Erythroblast (primary cell): Measurements from ENCODE around the gene SNCB.

ENCODE experiments used
- DNase-seq, 2 experiments: peaks; one replicate each; lab custom pipeline; 2025; lab: John Stamatoyannopoulos, UW
- GATA1 ChIP-seq: IDR thresholded peaks from 2 replicates; pipeline ENCODE4 v1.6.1; 2011; ENCODE audit warnings: low read depth, mild to moderate bottlenecking, control low read depth, low read length, moderate library complexity
- POLR2A ChIP-seq: IDR thresholded peaks from 2 replicates; pipeline ENCODE4 v1.6.1; 2011; ENCODE audit warnings: mild to moderate bottlenecking, low read length

Gene SNCB

DNA sequence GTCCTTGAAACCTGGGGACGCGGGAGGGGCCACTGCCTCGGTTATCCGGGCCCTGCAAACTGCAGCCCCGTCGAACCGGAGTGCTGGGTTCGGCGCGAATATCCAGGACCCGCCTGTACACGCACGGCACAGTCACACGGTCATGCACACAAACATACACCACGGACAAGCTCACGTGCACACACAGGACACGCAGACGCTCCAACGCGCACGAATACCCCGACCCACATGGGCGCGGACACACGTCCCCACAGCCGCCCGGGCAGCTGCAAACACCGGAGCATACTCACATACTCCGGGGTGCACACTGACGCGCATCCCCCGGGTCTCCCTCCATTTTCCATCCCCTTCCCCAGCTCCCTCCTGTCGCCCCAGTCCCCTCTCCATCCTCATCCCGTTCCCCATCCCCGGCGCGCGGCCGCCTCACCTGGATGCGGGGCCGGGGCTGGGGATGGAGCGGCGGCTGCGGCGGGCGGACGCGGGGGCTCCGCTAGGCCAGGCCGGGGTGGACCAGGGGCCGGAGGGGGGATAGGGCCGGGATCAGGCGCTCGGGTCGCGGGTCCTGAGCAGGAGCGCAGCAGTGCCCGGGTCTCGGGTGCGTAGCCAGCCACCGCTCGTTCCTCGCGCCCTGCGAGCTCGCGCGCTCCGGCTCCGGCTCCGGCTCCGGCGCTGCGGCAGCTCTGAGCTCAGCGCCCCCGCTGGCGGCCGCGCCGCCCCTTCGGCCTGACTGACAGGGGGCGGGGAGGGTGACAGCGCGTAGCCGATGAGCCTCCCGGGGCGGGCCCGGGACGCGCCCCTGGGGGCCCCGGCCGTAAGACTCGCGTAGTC, at the start of gene SNCB, which contains the start of gene EIF4E1B:
Gene SNCB, minus strand, starts transcription at position 682 of the 828 bp plus-strand sequence. CDS start 880 bp downstream, outside the sequence.
Gene EIF4E1B, plus strand, starts transcription at position 823 of the 828 bp plus-strand sequence. CDS start 12,113 bp downstream, outside the sequence.
- DNase-seq, result peak; percentile 48 to 52
- no peak for TF ChIP-seq POLR2A
- TF ChIP-seq GATA1, result no peak

DNA sequence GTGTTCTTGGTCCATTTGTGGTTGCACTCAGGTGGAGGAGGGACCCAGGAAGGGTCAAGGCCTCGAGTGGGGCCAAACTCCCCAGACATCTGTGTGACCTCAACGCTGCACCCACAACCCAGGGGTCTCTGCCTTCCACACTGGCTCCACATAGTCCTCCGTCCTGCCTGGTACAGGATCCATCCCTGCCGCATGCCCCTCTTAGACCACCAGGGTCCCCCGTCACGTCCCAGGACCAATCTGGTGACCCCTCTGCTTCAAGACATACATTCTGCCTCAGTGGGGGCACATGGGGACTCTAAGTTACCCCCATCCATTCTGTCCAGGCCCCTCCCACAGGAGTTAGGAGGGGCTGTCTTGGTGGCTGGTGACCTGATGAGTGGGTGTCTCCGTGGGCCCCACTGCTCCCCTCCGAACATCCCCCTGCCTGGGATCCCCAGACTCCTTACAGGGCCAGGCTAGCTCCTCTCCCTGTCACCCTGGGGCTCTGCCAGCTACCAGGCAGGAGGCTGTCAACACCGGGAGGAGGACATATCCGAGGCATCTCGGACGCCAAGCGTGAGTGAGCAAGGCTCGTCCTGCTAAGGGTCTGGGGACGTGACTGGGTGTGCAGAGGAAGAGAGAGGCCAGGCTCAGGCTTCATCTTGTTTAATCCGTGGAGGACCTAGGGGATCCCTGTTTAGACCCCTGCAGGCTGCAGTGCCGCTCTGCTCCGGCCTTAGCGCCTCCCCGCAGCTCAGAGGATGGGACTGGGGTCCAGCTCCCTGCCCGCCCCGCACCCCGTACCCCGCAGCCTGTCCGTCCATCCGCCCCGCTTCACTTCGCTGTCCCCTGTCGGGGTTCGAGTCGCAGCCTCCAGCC, 49.3 kb upstream of the SNCB start:
- DNase-seq, result no peak
- no peak for TF ChIP-seq POLR2A
- TF ChIP-seq GATA1, result no peak

DNA sequence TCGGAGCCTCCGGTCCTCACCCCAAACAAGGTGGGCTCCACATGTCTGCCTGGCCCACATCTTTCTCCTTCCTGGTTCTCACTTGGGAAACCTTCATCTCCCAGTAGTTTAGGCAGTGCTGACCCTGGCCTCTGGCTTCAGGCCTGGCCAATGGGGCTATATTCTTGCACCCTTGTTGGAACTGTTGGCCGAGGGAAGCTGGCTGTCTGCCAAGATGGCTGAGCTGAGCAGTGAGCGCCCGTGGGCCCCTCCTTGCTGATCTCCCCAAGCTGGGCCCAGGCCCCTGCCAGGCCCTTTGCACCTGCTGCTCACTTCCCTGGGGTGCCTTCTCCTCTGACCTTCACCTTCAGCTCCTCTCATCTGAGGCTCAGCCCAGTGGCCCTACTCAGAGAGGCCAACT, 48.2 kb upstream of the SNCB start:
- TF ChIP-seq GATA1 (no peak), POLR2A (no peak)

DNA sequence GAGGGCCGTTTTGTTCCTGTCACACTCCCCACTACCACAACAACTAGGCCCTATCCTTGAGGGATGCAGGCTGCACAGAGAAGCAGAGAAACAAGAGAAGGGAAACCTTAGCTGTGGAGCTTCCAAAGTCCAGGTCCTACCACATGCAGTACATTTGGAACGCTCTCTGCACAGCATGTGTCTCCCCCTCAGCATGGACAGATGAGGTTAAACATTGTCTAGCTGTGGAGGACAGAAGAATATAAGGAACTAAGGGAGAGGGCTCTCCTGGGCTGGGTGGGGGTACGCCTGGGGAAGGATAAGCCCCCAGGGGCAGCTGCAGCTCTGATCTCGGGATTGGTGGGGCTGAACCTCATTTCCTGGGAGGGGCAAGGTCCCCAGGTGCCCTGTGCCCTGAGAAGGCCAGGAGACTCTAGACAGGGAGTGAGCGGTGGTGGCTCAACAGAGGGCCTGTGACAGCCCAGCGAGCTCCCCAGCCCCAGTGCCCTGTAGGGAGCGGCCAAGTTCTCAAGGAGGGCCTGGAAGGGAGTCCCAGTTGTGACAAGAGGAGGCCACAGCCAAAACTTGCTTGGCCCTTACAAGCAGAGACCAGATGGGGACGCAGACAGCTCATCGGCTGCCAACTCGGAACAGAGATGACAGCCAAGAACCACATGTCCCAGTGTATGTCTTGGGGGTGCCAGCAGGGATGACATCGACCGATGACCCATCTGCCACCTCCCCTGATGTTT, 47.0 kb upstream of the SNCB start:
- no peak for TF ChIP-seq POLR2A
- no peak for TF ChIP-seq GATA1
- DNase-seq, result no peak

More for the DNA sequence above, 48.2 kb upstream of the SNCB start:
- no peak for DNase-seq

DNA sequence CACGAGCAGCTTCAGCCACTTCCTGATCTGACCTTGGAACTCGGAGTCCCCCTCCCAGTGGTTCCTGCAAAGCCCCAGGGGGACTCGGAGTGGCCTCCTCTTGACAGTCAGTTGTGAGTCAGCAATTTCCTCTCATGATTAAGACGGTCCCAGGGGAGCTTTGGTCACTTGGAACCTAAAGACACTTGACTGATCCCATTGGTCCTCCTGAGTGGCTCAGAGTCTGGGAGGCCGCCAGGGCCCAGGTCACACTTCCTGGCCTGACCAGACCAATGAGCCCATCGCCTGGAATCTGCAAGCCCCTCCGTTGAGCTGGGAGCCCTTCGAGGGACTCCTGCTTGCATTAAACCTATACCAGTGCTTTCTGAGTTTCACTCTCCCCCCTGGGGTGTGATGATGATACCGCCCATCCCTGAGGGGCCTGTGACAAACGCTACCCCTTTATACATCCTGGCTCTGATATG, 46.1 kb upstream of the SNCB start:
- TF ChIP-seq GATA1 (no peak), POLR2A (no peak)
- DNase-seq, result peak in 1 of 2 experiments; percentile 12

DNA sequence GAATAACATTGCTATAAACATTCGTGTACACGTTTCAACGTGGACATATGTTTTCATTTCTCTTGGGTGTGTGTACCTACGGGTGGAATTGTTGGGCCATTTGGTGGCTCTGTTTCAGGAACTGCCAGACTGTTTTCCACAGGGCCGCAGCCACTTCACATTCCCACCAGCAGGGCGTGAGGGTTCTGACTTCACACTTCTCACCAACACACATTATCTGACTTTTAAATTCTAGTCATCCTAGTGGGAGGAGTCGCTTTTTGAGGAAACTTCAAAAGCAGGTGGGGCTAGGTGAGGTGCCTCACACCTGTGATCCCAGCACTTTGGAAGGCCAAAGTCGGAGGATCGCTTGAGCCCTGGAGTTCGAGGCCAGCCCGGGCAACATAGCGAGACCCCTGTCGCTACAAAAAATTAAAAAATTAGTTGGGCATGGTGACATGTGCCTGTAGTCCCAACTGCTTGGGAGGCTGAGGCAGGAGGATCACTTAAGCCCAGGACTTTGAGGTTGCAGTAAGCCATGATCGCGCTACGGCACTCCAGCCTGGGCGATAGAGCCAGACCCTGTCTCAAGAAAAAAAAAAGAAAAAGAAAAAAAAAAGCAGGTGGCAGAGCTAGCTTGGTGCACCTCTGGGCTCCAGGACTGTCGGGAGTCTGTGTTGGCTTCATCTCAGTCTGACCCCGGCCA, 45.5 kb upstream of the SNCB start:
- TF ChIP-seq POLR2A (no peak), GATA1 (no peak)
- peak in 1 of 2 experiments; percentile 15 for DNase-seq

DNA sequence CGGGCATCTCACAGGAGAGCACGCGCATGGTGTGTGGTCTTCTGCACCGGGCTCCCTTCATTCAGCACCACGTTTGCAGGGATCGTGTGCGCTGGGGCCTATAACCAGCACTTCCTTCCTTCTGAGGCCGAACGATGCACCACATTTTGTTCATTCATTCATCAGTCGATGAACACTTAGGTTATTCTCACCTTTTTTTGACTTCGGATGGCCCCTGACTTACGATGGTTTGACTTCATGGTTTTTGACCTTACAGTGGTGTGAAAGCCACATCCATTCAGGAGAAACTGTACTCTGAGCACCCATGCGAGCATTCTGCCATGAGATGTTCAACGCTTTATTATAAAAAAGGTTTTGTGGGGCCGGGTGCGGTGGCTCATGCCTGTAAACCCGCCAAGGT, 44.5 kb upstream of the SNCB start:
- no peak for DNase-seq
- no peak for TF ChIP-seq GATA1
- TF ChIP-seq POLR2A, result no peak

DNA sequence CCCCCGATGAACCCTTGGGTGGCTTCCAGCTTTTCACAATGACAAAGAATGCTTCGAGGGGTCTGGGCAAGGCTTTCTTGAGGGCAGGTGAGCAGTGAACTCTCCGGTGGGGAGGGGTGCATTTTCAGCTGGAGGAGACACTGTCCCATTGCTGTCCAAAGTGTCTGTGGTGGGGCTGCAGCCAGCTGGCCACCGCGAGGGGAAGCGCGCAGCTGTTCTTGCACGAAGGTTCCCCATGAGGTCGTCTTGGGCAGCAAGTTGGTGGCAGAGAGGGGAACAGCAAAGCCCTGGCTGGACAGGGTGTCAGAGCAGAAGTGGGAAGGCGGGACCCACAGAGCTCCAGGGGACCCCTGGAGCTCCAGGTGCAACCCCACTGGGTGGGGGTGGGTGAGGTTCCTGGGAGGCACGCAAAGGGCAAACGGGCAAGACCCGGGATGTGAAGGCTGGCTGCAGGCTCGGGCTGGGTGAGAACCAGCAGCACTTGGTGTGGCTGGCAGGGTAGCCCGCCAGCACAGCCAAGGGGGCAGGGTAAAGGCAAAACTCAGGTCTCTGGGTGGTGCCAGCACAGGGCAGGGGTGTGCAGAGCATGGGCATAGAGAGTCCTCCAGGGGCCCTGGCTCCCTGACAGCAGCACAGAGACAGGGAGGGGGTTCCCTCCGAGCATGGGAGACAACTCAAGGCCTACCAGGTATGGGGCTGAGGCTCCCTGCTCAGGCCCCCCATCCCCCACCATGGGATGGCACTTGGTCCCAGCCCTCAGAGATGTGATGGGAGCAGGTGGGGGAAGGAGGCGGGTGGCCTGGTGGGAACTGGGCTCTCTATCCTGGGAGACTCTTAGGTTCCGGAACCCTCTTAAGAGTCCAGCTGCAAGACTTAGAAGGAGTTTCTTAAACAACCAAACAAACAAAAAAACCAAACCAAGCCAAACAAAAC, 43.6 kb upstream of the SNCB start:
- no peak for DNase-seq
- no peak for TF ChIP-seq GATA1

DNA sequence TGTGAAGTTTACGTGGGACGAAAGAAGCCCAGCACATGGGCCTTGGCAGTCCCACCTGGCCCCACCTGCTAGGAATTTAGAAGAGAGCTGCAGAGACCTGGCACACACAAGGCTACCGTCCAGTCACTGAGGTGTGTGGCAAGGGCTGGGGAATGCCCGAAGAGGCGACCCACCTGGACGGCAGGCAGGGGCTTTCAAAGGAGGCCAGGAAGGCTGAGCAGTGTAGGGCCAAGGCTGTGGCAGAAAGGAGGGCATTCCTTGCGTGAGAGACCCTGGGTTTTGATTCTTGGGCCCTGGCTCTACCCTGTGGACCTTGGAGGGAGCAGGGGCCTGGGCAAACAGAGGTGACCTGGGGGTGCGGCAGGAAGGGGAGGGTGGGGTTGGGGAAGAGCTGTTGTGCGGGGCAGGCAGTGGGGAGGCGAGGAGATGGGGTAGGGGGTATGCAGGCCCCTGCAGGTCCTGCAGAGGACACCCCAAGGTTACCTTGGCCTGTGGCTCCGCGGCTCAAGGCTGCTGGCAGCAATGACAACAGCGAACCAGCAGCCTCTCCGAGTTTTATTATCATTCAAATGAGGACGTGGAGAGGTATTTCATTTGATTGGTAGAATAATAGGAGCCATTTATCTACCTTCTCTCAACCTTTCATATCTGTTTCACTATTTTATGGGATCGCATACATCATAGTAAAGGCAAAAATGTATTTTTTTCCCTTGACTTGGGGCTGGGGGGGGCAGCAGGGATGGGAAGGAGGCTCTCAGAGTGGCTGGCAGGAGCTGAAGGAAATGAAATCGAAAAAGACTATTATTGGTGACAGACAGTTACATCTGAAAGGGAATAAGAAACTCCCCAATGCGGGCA, 41.8 kb upstream of the SNCB start:
- TF ChIP-seq GATA1 (no peak), POLR2A (no peak)
- DNase-seq, result no peak

DNA sequence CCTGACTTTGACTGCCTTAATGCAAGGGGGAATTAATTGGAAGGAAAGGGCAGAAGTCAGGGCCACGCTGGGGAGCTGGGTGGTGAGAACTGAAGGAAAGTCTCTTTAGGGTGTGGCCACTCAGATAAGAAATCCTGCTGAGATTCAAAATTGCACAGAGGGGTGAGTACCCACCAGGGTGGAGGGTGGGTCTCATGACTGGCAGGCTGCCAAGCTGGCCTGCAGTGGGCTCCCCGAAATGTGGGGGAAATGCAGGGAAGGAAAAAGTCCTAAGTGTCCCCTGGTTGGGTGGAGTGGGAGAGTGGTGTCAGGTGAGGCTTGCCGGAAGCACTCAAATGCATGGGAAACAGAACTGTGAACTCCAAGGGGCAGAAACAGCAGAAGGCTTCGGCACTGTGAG, 41.1 kb upstream of the SNCB start:
- TF ChIP-seq POLR2A, result no peak
- TF ChIP-seq GATA1, result no peak
- DNase-seq, result no peak

DNA sequence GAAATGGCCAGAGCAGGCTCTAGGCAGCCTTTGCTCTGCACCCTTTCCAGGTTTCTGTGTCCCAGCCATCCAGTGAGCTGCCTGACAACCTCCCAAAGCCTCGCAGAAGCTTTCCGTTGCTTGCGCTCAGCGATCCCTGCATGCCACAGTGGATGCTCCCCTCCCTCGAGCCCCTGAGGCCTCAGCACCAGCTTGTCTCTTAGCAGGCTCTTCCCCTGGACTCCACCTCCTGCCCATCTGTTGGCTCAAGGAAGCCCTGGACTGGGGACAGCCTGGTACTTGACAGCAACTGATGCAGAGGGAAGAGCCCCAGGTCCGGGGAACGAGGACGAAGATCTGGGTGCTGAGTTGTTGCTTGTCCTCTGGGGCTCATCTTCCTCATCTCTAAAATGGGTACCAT, 40.1 kb upstream of the SNCB start:
- DNase-seq, result no peak
- TF ChIP-seq POLR2A (no peak), GATA1 (no peak)
